A549 (cell line): Measurements from ENCODE around the gene FSTL5. TPM values are rescaled to one million over a fixed set of nuclear protein-coding genes. Genes with fewer than 3 reads are reported as not detected.

Experiments used
- ATAC-seq, 2 experiments: fragments of 200-7000 bp in 1 of 2; fragments of >200 bp in 1 of 2; cut with Nextera tagmentation in 1 of 2; cut with Tn5 transposase in 1 of 2; 3 replicates each; pipeline versions ENCODE4 v1.8.0 to v1.9.1; 2018 to 2020; ENCODE audit warnings: mild to moderate bottlenecking in 1 of 2, moderate library complexity in 1 of 2
- CTCF ChIA-PET: fragments of 300-600 bp; sonication (Branson Sonifier 250); formaldehyde crosslinking; extraction: SDS; loops from one replicate; lab custom pipeline; 2021; ENCODE audit warnings: antibody characterized with exemption, inconsistent platforms; lab: Yijun Ruan, JAX
- POLR2A ChIA-PET: fragments of 350-600 bp; formaldehyde crosslinking; extraction: SDS; loops from one replicate; lab custom pipeline; 2021; ENCODE audit warnings: antibody characterized with exemption, inconsistent platforms; lab: Yijun Ruan, JAX
- DNase-seq, 2 experiments: peaks; one replicate each; pipeline versions ENCODE4 v3.0.0 to v3.0.0-alpha.2; 2011 to 2016; ENCODE audit warnings: low read depth in 1 of 2, low spot score in 1 of 2
- FAIRE-seq: peaks from 2 replicates; lab custom pipeline; 2011; peaks lifted over from hg19 to GRCh38; lab: Jason Lieb, UNC
- H3K27ac ChIP-seq, 2 experiments: fragments of >200 bp; sonication (Bioruptor Twin); formaldehyde crosslinking; 3 replicates each; pipeline ENCODE4 v1.5.1; 2016 to 2017
- H3K4me1 ChIP-seq: fragments of >200 bp; sonication (Bioruptor Twin); formaldehyde crosslinking; 3 replicates; pipeline ENCODE4 v1.6.1; 2016
- H3K4me2 ChIP-seq: fragments of >200 bp; sonication (Bioruptor Twin); formaldehyde crosslinking; 3 replicates; pipeline ENCODE4 v1.6.1; 2016
- H3K4me3 ChIP-seq: fragments of >200 bp; sonication (Bioruptor Twin); formaldehyde crosslinking; 3 replicates; pipeline ENCODE4 v1.5.1; 2016
- H3K9me3 ChIP-seq: fragments of >200 bp; sonication (Bioruptor Twin); formaldehyde crosslinking; 3 replicates; pipeline ENCODE4 v1.6.1; 2016
- BHLHE40 ChIP-seq: IDR thresholded peaks from 2 replicates; pipeline ENCODE4 v1.6.1; 2012; ENCODE audit warnings: low read depth, low read length, inconsistent platforms
- CBX2 ChIP-seq: fragments of 200-600 bp; sonication (generic); IDR thresholded peaks from 2 replicates; pipeline ENCODE4 v1.6.1; 2016; ENCODE audit warnings: low read depth, mild to moderate bottlenecking, borderline replicate concordance
- CBX8 ChIP-seq: fragments of 200-600 bp; sonication (generic); IDR thresholded peaks from 2 replicates; pipeline ENCODE4 v1.6.1; 2016
- CHD2 ChIP-seq: fragments of 150-350 bp; IDR thresholded peaks from 2 replicates; pipeline ENCODE4 v1.6.1; 2014; ENCODE audit warnings: low read length; ENCODE audit not compliant: partially characterized antibody
- EHF ChIP-seq: fragments of 250-450 bp; sonication (Bioruptor Pico); IDR thresholded peaks from 2 replicates; pipeline ENCODE4 v1.5.0; 2020; ENCODE audit warnings: mild to moderate bottlenecking
- EP300 ChIP-seq, 2 experiments: fragments of >200 bp; sonication (Bioruptor Twin); formaldehyde crosslinking; IDR thresholded peaks; 2 replicates in 1 of 2; 3 replicates in 1 of 2; pipeline ENCODE4 v1.6.1; 2016 to 2017
- HDAC2 ChIP-seq: fragments of 200-600 bp; sonication (generic); IDR thresholded peaks from 2 replicates; pipeline ENCODE4 v1.6.1; 2016
- HOXB5 ChIP-seq: fragments of 250-450 bp; sonication (Bioruptor Pico); IDR thresholded peaks from 2 replicates; pipeline ENCODE4 v1.5.0; 2020; ENCODE audit warnings: mild to moderate bottlenecking, moderate library complexity
- MYC ChIP-seq: IDR thresholded peaks from 2 replicates; pipeline ENCODE4 v1.6.1; 2012; ENCODE audit warnings: mild to moderate bottlenecking, inconsistent platforms, low read length, improper control_type of control experiment, borderline replicate concordance
- PHF8 ChIP-seq: fragments of 200-600 bp; sonication (generic); IDR thresholded peaks from 2 replicates; pipeline ENCODE4 v1.6.1; 2016; ENCODE audit warnings: low read depth, mild to moderate bottlenecking, antibody characterized with exemption, moderate library complexity, borderline replicate concordance
- RARB ChIP-seq: fragments of 250-450 bp; sonication (Bioruptor Pico); IDR thresholded peaks from 2 replicates; pipeline ENCODE4 v1.8.0; 2021; ENCODE audit warnings: mild to moderate bottlenecking, moderate library complexity
- RCOR1 ChIP-seq: fragments of 150-350 bp; IDR thresholded peaks from 2 replicates; pipeline ENCODE4 v1.6.1; 2014; ENCODE audit warnings: antibody characterized with exemption, low read length, low read depth
- RFX5 ChIP-seq: fragments of 450-650 bp; IDR thresholded peaks from 2 replicates; pipeline ENCODE4 v1.7.1; 2014; ENCODE audit warnings: antibody characterized with exemption, mild to moderate bottlenecking, moderate library complexity
- RNF2 ChIP-seq: fragments of 200-600 bp; sonication (generic); IDR thresholded peaks from 2 replicates; pipeline ENCODE4 v1.6.1; 2016; ENCODE audit warnings: low read depth, mild to moderate bottlenecking, antibody characterized with exemption, moderate library complexity, borderline replicate concordance
- TFCP2L1 ChIP-seq: fragments of 250-450 bp; sonication (Bioruptor Pico); IDR thresholded peaks from 2 replicates; pipeline ENCODE4 v1.5.0; 2021; ENCODE audit warnings: mild to moderate bottlenecking
- TP53 ChIP-seq: fragments of 250-450 bp; sonication (Bioruptor Pico); IDR thresholded peaks from 2 replicates; pipeline ENCODE4 v1.5.0; 2021; ENCODE audit warnings: mild to moderate bottlenecking, moderate library complexity
- ZC3H11A ChIP-seq: fragments of 450-650 bp; IDR thresholded peaks from 2 replicates; pipeline ENCODE4 v1.6.1; 2014; ENCODE audit warnings: antibody characterized with exemption, mild to moderate bottlenecking
- ZFP36 ChIP-seq: fragments of 450-650 bp; IDR thresholded peaks from 2 replicates; pipeline ENCODE4 v1.6.1; 2014; ENCODE audit warnings: borderline replicate concordance; ENCODE audit not compliant: partially characterized antibody
- ZNF302 ChIP-seq: fragments of 250-450 bp; sonication (Bioruptor Pico); IDR thresholded peaks from 2 replicates; pipeline ENCODE4 v1.9.0; 2021; ENCODE audit warnings: inconsistent platforms, mild to moderate bottlenecking, moderate library complexity
- ZSCAN20 ChIP-seq: fragments of 250-450 bp; sonication (Bioruptor Pico); IDR thresholded peaks from 2 replicates; pipeline ENCODE4 v1.8.0; 2022; ENCODE audit warnings: mild to moderate bottlenecking, moderate library complexity
- WGBS: methylation state at CpG from one replicate; pipeline ENCODE4 v1.1.6; 2017; ENCODE audit errors: missing lambda C conversion rate; 5-methylcytosine and 5-hydroxymethylcytosine counted together
- polyA plus RNA-seq, 4 experiments: library from polyadenylated mRNA; depleted of rRNA in 3 of 4; stranded (reverse); fragments of >200 nt; fragmentation: RNase III in 1 of 4; extraction: RNeasy Plus Mini Kit Qiagen cat#74134 plus additional on column Dnase treatment in 1 of 4; gene quantifications; 2 replicates in 3 of 4; 3 replicates in 1 of 4; pipeline ENCODE4 v1.2.3, GENCODE V29; 2011 to 2017
- TF ChIP-seq, protein P1 (sequence below): fragments of >200 bp; sonication (Bioruptor Twin); formaldehyde crosslinking; IDR thresholded peaks from 3 replicates; pipeline ENCODE4 v1.5.1; 2016
- TF ChIP-seq, protein P2 (sequence below): fragments of 250-450 bp; sonication (Bioruptor Pico); IDR thresholded peaks from 2 replicates; pipeline ENCODE4 v1.5.0; 2020; ENCODE audit warnings: low read depth, mild to moderate bottlenecking, moderate library complexity
- TF ChIP-seq, protein P3 (sequence below): IDR thresholded peaks from 2 replicates; pipeline ENCODE4 v1.6.1; 2012
- TF ChIP-seq, protein P4 (sequence below): fragments of 450-650 bp; IDR thresholded peaks from 2 replicates; pipeline ENCODE4 v1.6.1; 2014; ENCODE audit warnings: antibody characterized with exemption
- TF ChIP-seq, protein P5 (sequence below): fragments of 150-350 bp; IDR thresholded peaks from 2 replicates; pipeline ENCODE4 v1.6.1; 2014; ENCODE audit warnings: low read depth, mild to moderate bottlenecking, low read length

The FSTL5 gene
- polyA plus RNA-seq, 2 of the 4 experiments (the other 2 are of a cell fraction): 0.06 to 0.10 TPM

DNA sequence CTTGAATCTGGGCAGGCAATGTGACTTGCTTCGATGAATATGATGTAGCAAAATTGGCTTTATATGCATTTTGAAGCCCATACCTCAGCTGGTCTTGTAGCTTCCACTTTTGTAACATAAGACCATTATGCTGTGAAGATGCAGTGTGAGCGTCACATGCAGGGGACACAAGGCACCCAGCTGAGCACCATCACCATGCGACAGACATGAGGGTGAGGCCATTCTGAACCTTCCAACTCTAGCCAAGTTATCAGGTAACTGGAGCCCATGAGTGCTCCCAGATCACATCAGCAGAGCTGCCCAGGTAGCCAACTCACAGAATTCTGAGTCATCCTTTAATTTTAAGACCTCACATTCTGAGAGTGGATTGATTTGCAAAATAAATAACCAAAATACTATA, 705.9 kb downstream of the FSTL5 start (continued):
- TF ChIP-seq, protein P1, sequence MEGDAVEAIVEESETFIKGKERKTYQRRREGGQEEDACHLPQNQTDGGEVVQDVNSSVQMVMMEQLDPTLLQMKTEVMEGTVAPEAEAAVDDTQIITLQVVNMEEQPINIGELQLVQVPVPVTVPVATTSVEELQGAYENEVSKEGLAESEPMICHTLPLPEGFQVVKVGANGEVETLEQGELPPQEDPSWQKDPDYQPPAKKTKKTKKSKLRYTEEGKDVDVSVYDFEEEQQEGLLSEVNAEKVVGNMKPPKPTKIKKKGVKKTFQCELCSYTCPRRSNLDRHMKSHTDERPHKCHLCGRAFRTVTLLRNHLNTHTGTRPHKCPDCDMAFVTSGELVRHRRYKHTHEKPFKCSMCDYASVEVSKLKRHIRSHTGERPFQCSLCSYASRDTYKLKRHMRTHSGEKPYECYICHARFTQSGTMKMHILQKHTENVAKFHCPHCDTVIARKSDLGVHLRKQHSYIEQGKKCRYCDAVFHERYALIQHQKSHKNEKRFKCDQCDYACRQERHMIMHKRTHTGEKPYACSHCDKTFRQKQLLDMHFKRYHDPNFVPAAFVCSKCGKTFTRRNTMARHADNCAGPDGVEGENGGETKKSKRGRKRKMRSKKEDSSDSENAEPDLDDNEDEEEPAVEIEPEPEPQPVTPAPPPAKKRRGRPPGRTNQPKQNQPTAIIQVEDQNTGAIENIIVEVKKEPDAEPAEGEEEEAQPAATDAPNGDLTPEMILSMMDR: no peak
- TF ChIP-seq, protein P2, sequence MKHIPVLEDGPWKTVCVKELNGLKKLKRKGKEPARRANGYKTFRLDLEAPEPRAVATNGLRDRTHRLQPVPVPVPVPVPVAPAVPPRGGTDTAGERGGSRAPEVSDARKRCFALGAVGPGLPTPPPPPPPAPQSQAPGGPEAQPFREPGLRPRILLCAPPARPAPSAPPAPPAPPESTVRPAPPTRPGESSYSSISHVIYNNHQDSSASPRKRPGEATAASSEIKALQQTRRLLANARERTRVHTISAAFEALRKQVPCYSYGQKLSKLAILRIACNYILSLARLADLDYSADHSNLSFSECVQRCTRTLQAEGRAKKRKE (CRISPR knock-in tag): no peak
- no peak for TF ChIP-seq RCOR1
- TF ChIP-seq, all 56 proteins: peak for 0

DNA sequence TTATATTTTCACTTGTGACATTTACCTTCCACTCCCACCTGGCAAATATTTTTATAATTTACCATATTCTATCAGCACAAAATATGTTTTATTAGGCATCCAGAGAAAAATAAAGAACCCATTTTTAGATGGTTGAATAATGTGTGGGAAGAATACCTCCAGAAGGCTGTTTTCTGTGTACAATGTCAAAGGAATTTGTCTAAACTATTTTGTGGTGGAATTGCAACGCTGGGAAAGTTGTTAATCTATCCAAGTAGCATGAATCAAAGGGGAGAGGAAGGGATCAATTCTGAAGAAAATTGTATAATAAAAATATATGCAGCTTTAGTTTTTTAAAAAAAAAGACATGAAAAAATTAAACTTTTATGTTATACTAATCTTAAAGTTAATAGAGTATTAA, 706.5 kb downstream of the FSTL5 start:
- no peak overlapping the region for H3K4me2 ChIP-seq
- no peak for TF ChIP-seq CBX8
- TF ChIP-seq HOXB5 (CRISPR knock-in tag): no peak
- TF ChIP-seq, protein P3, sequence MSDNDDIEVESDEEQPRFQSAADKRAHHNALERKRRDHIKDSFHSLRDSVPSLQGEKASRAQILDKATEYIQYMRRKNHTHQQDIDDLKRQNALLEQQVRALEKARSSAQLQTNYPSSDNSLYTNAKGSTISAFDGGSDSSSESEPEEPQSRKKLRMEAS: no peak
- no peak for TF ChIP-seq CHD2
- no peak for TF ChIP-seq ZFP36
- no peak for TF ChIP-seq PHF8
- TF ChIP-seq TFCP2L1 (CRISPR knock-in tag): no peak
- TF ChIP-seq EHF (CRISPR knock-in tag): no peak
- no peak for TF ChIP-seq RCOR1
- TF ChIP-seq RARB: no peak
- FAIRE-seq (no peak), ATAC-seq (no peak), DNase-seq (no peak)
- CTCF ChIA-PET: no interaction called here
- 4% methylated on average over 1 of the region's 1 CpG for WGBS
- H3K27ac ChIP-seq: no peak overlapping the region
- H3K4me3 ChIP-seq: no peak overlapping the region
- POLR2A ChIA-PET: no interaction called here
- H3K4me1 ChIP-seq: no peaks in the 10 kb centered on the region
- no peaks in the 10 kb centered on the region for H3K9me3 ChIP-seq

DNA sequence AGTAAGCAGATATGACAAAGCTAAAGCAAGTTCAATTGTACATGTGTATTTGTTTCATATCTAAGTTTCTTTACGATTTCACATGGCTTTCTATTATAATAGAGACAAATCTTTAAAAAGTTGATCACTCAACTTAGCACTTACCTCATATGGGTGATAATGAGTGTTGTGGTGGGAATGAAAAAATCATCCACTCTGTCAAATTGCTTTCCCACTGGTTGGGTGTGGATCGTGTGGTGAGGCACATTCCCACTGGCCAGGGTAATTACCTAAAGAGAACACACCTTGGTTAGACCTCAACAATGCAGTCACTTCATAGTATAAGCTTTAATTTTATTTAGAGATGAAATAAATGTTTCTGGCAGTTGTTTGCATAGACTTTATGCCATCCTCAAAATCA, 708.9 kb downstream of the FSTL5 start:
- DNase-seq (no peak), FAIRE-seq (no peak), ATAC-seq (no peak)
- Histone ChIP-seq H3K9me3 (no peaks in the 10 kb centered on the region), H3K4me2 (no peak overlapping the region), H3K4me1 (no peaks in the 10 kb centered on the region), H3K4me3 (no peak overlapping the region), H3K27ac (no peak overlapping the region)
- ChIA-PET CTCF (no interaction called here), POLR2A (no interaction called here)
- 26% methylated on average over 2 of the region's 2 CpGs for WGBS
- no peak for TF ChIP-seq RNF2
- no peak for TF ChIP-seq TFCP2L1 (CRISPR knock-in tag)
- no peak for TF ChIP-seq MYC
- TF ChIP-seq BHLHE40: no peak
- TF ChIP-seq TP53 (CRISPR knock-in tag): no peak
- TF ChIP-seq CBX2: no peak
- TF ChIP-seq EP300 (IDR thresholded peaks at IDR 0.05): no peak
- no peak for TF ChIP-seq HDAC2
- TF ChIP-seq RFX5: no peak

DNA sequence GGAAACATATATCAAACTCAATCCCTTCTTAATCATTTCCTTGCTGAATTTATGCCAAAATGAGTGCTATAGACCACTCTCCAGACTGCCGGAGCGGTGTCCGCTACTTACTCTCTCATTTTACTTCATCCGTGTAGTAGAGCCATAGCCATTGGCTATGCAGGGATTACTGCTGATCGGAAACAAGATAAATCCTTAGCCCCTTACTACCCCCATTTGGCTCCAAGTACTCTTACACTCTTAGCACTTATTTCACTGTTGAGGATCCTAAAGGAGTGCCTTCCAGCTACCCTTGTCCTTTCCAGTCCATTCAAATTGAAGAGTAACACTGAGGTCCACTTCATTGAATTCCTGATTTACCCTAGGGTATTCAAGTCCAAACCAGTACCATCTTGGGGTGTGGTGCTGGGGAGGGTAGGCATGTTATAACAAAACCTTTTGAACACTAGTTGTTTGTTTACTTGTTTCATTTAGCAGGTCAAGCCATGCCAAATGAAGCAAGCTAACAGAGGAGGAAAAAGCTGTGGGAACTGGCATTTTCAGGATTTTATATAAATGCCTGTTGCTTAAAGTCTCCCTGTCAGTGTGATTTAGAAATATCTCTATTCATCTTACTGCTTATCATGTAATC, 715.1 kb downstream of the FSTL5 start:
- Histone ChIP-seq H3K9me3 (no peaks in the 10 kb centered on the region), H3K4me2 (peak overlapping the region; percentile 14; the same call in 1 of the 3 replicates), H3K4me3 (no peak overlapping the region), H3K27ac (no peak overlapping the region), H3K4me1 (no peaks in the 10 kb centered on the region)
- ATAC-seq: no peak
- FAIRE-seq: no peak
- POLR2A ChIA-PET: no interaction called here
- CTCF ChIA-PET: no interaction called here
- TF ChIP-seq, protein P3: no peak
- no peak for TF ChIP-seq EP300 (IDR thresholded peaks at IDR 0.05)
- TF ChIP-seq BHLHE40: no peak
- TF ChIP-seq ZC3H11A: no peak
- no peak for TF ChIP-seq EHF (CRISPR knock-in tag)
- no peak for TF ChIP-seq ZNF302 (CRISPR knock-in tag)
- TF ChIP-seq, protein P4, sequence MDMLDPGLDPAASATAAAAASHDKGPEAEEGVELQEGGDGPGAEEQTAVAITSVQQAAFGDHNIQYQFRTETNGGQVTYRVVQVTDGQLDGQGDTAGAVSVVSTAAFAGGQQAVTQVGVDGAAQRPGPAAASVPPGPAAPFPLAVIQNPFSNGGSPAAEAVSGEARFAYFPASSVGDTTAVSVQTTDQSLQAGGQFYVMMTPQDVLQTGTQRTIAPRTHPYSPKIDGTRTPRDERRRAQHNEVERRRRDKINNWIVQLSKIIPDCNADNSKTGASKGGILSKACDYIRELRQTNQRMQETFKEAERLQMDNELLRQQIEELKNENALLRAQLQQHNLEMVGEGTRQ: no peak
- no peak for TF ChIP-seq ZSCAN20
- no peak for TF ChIP-seq HOXB5 (CRISPR knock-in tag)
- TF ChIP-seq, protein P5, sequence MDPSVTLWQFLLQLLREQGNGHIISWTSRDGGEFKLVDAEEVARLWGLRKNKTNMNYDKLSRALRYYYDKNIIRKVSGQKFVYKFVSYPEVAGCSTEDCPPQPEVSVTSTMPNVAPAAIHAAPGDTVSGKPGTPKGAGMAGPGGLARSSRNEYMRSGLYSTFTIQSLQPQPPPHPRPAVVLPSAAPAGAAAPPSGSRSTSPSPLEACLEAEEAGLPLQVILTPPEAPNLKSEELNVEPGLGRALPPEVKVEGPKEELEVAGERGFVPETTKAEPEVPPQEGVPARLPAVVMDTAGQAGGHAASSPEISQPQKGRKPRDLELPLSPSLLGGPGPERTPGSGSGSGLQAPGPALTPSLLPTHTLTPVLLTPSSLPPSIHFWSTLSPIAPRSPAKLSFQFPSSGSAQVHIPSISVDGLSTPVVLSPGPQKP: no peak
- 89% methylated on average over 5 of the region's 5 CpGs for WGBS
- no peak for DNase-seq
